HL-60 (cell line): Measurements from ENCODE around the gene CAPRIN2.

Experiments used
- CTCF ChIP-seq: IDR thresholded peaks from one replicate; pipeline ENCODE4 v1.5.1; 2011; ENCODE audit warnings: low read length, control low read depth, inconsistent platforms; ENCODE audit not compliant: insufficient read depth
- GABPA ChIP-seq: IDR thresholded peaks from 2 replicates; pipeline ENCODE4 v1.6.1; 2012; ENCODE audit warnings: low read depth
- POLR2AphosphoS5 ChIP-seq: IDR thresholded peaks from 2 replicates; pipeline ENCODE4 v1.6.1; 2012; ENCODE audit warnings: low read depth
- REST ChIP-seq: IDR thresholded peaks from 2 replicates; pipeline ENCODE4 v1.6.1; 2012; ENCODE audit warnings: low read depth; ENCODE audit not compliant: insufficient replicate concordance

GRCh38 chr12:30757316-30757715 is 2.6 kb upstream of the CAPRIN2 start:
- TF ChIP-seq CTCF (no peak), POLR2AphosphoS5 (no peak), REST (no peak), GABPA (no peak)
